Neural crest cell (in vitro differentiated cells): ENCODE data around the gene RRAGD. TPM values are rescaled to one million over a fixed set of nuclear protein-coding genes. Genes with fewer than 3 reads are reported as not detected.
A peak's percentile ranks its signal among the peaks of the same experiment; 100 is the strongest.

ENCODE experiments used
- DNase-seq: peaks from one replicate; pipeline ENCODE4 v3.0.0; 2021; ENCODE audit warnings: low read depth, mixed read lengths, low spot score
- H3K27ac Mint-ChIP-seq: one replicate; pipeline ENCODE4 v1.8.0; 2021; ENCODE audit warnings: mild to moderate bottlenecking, mixed read lengths; ENCODE audit not compliant: unreplicated experiment
- H3K27me3 Mint-ChIP-seq: 2 replicates; pipeline ENCODE4 v1.8.0; 2021; ENCODE audit warnings: low read depth, mild to moderate bottlenecking, mixed read lengths
- H3K36me3 Mint-ChIP-seq: 2 replicates; pipeline ENCODE4 v1.8.0; 2021; ENCODE audit warnings: low read depth, mild to moderate bottlenecking, mixed read lengths
- H3K4me1 Mint-ChIP-seq: 2 replicates; pipeline ENCODE4 v1.8.0; 2021; ENCODE audit warnings: mixed read lengths
- H3K4me3 Mint-ChIP-seq: one replicate; pipeline ENCODE4 v1.8.0; 2021; ENCODE audit warnings: mild to moderate bottlenecking, mixed read lengths
- H3K9me3 Mint-ChIP-seq: 2 replicates; pipeline ENCODE4 v1.8.0; 2021; ENCODE audit warnings: mixed read lengths
- total RNA-seq: library from RNA; stranded (reverse); gene quantifications from 2 replicates; pipeline ENCODE4 v1.2.1, GENCODE V29; 2021
- TF ChIP-seq, protein P1 (sequence below): fragments of 200-600 bp; sonication (generic); conservative IDR thresholded peaks from 2 replicates; pipeline ENCODE4 v1.5.0; 2021; ENCODE audit warnings: antibody characterized with exemption, mild to moderate bottlenecking

The RRAGD gene
- total RNA-seq, 1 donor from 2014 or later = 12.8 TPM

DNA sequence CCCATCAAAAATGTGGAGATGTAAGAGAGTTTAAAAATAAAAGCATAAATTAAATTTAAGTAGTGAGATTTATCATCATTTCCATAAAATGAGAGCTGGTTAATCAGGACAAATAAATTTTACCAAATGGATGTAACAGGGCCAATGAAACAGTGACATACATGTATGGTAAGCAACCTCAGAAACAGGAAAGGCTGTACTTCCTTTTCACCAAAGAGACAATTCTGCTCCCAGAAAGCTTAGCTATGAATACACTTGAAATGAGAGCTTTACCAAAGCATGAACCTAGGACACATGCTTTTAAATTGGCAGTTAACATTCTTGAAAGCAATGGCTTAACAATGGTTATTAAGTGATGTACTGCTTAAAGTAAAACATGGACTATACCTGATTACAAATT is 47.5 kb downstream of the RRAGD start:
- peaks cover 8% of the 10 kb centered on the region for H3K4me1 Mint-ChIP-seq
- no peaks in the 10 kb centered on the region for H3K36me3 Mint-ChIP-seq
- no peak overlapping the region for H3K4me3 Mint-ChIP-seq
- H3K9me3 Mint-ChIP-seq = no peaks in the 10 kb centered on the region
- H3K27ac Mint-ChIP-seq = no peak overlapping the region
- no peaks in the 10 kb centered on the region for H3K27me3 Mint-ChIP-seq
- no peak for DNase-seq
- TF ChIP-seq, protein P1, sequence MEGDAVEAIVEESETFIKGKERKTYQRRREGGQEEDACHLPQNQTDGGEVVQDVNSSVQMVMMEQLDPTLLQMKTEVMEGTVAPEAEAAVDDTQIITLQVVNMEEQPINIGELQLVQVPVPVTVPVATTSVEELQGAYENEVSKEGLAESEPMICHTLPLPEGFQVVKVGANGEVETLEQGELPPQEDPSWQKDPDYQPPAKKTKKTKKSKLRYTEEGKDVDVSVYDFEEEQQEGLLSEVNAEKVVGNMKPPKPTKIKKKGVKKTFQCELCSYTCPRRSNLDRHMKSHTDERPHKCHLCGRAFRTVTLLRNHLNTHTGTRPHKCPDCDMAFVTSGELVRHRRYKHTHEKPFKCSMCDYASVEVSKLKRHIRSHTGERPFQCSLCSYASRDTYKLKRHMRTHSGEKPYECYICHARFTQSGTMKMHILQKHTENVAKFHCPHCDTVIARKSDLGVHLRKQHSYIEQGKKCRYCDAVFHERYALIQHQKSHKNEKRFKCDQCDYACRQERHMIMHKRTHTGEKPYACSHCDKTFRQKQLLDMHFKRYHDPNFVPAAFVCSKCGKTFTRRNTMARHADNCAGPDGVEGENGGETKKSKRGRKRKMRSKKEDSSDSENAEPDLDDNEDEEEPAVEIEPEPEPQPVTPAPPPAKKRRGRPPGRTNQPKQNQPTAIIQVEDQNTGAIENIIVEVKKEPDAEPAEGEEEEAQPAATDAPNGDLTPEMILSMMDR = no peak

DNA sequence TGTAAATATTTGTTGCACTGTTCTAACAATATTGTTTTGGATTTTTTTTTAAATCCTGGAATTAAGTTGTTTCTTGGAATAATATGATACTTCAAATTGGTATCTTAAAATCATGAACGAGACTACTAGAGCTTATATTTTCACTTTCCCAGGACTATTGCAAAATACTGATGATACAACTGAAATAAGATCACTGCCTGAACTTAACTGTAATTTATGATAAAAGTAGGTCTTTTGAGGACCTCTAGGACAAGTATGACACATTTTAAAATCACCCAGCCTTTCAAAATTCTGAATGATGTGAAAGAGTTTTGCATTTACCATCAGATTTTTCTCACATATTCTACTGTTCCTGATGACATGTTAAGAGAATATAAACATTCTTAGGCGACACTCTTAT is 50.9 kb downstream of the RRAGD start:
- TF ChIP-seq, protein P1 = no peak
- Mint-ChIP-seq H3K36me3 (no peaks in the 10 kb centered on the region), H3K27ac (no peak overlapping the region), H3K4me1 (no peaks in the 10 kb centered on the region), H3K4me3 (no peak overlapping the region), H3K9me3 (no peaks in the 10 kb centered on the region), H3K27me3 (peaks cover 3% of the 10 kb centered on the region)
- no peak for DNase-seq

DNA sequence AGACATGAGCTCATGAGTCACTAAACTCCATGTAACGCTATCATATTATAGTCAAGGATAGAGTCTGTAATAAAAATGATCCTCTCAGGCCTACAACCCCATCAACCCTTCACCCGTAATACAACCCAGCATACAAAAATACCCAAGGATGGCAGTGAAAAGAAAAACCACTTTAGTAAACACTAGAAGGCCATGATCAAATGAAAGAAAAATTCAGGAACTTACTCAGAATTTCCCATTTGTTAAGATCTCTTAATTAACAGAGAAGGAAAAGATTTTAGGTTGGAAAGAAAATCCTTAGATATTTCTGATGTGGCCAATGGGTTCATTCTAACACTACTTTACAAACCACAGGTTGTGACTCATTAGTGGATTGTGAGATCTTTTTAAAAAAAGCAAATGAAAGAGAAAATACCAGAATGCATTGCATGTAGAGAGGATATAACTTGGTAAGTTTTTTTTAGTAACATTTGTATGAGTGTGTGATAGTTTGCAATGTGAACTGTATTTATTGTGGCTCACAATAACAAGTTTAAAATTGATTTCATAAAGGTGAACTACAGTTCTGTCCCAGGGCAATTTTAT is 51.6 kb downstream of the RRAGD start:
- H3K36me3 Mint-ChIP-seq = no peaks in the 10 kb centered on the region
- TF ChIP-seq, protein P1 = no peak
- DNase-seq = no peak
- H3K27me3 Mint-ChIP-seq = peaks cover 3% of the 10 kb centered on the region
- H3K4me1 Mint-ChIP-seq = no peaks in the 10 kb centered on the region
- H3K9me3 Mint-ChIP-seq = no peaks in the 10 kb centered on the region
- H3K27ac Mint-ChIP-seq = no peak overlapping the region
- no peak overlapping the region for H3K4me3 Mint-ChIP-seq

DNA sequence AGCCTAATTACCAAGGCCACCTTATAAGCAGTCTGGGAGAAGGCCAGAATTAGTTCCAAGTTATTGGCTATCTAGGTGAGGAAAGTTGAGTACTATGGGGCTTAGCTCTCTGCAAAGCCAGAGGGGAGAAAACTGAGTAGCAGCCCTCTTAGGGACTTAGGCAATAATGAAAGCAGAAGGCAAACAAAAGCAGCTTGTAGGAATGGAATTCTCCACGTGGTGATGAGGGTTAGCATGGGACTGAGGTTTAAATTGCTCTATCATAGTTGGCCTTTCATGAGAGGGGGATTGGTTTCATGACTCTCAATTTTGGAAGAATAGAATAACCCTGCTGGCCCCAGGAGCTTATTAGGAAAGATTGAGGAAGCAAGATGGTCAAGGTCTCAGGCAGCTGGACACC is 52.5 kb downstream of the RRAGD start:
- TF ChIP-seq, protein P1 = no peak
- Mint-ChIP-seq H3K36me3 (no peaks in the 10 kb centered on the region), H3K9me3 (no peaks in the 10 kb centered on the region)

DNA sequence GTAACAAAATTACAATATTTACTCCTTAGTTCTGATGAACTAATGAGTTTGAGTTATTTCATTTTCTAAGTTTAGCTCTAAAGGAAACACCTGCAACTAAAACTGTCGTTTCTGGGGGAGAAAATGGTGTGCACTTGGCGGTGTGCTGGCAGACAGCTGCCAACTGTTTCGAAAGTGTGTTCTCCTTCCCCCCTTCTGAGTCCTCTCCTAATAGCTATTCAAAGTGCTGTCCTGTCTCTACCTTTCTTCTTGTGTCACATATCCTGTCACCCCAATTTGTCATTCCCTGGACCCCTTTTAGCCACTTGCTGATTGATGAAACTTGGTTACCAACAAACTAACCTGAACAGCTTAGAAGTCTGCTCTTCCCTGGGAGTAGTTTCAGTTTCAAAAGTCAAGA is 54.7 kb downstream of the RRAGD start:
- TF ChIP-seq, protein P1 = no peak
- no peaks in the 10 kb centered on the region for H3K9me3 Mint-ChIP-seq
- peaks cover 11% of the 10 kb centered on the region for H3K4me1 Mint-ChIP-seq
- peaks cover 3% of the 10 kb centered on the region for H3K27me3 Mint-ChIP-seq
- no peak for DNase-seq
- H3K27ac Mint-ChIP-seq = no peak overlapping the region
- peak overlapping the region; percentile 59 for H3K4me3 Mint-ChIP-seq
- no peaks in the 10 kb centered on the region for H3K36me3 Mint-ChIP-seq

More for the DNA sequence above, 52.5 kb downstream of the RRAGD start:
- Mint-ChIP-seq H3K27ac (no peak overlapping the region), H3K27me3 (peaks cover 3% of the 10 kb centered on the region), H3K4me1 (no peaks in the 10 kb centered on the region), H3K4me3 (no peak overlapping the region)
- no peak for DNase-seq
